SK-N-SH (cell line): ENCODE results near the gene CDCA3. TPM values are rescaled to one million over a fixed set of nuclear protein-coding genes. Genes with fewer than 3 reads are reported as not detected.
A peak's percentile ranks its signal among the peaks of the same experiment; 100 is the strongest.

Experiments used
- CTCF ChIA-PET: fragments of 300-600, 350-600 bp; formaldehyde crosslinking; extraction: SDS; loops from one replicate; lab custom pipeline; 2021; lab: Yijun Ruan, JAX
- POLR2A ChIA-PET: fragments of 350-600 bp; sonication (Branson Sonifier 250); formaldehyde crosslinking; extraction: SDS; loops from one replicate; lab custom pipeline; 2020; ENCODE audit warnings: antibody characterized with exemption, inconsistent platforms; lab: Yijun Ruan, JAX
- DNase-seq: peaks from one replicate; pipeline ENCODE4 v3.0.0; 2012
- H2AFZ ChIP-seq: fragments of 200-600 bp; sonication (generic); 2 replicates; pipeline ENCODE4 v1.8.1; 2016; ENCODE audit warnings: antibody characterized with exemption, mild to moderate bottlenecking, low read depth
- H3F3A ChIP-seq: fragments of 200-600 bp; sonication (generic); replicated peaks from 2 replicates; pipeline ENCODE3; 2016; ENCODE audit warnings: antibody characterized with exemption, mild to moderate bottlenecking; ENCODE audit not compliant: insufficient read depth
- H3K27ac ChIP-seq, 2 experiments: fragments of 200-500 bp in 1 of 2; fragments of 200-600 bp in 1 of 2; sonication (Bioruptor generic) in 1 of 2; sonication (generic), shearing (Covaris generic) in 1 of 2; 2 replicates each; pipeline versions ENCODE4 v1.5.1 to v1.6.1; 2014 to 2016; ENCODE audit warnings: low read depth in 2 of 2, inconsistent platforms in 1 of 2, low read length in 1 of 2, mild to moderate bottlenecking in 1 of 2, mixed read lengths in 1 of 2
- H3K27me3 ChIP-seq: fragments of 200-600 bp; sonication (generic), shearing (Covaris generic); 2 replicates; pipeline ENCODE4 v1.6.1; 2016; ENCODE audit warnings: mixed run types; ENCODE audit not compliant: insufficient read depth
- H3K36me3 ChIP-seq, 2 experiments: fragments of 200-500 bp in 1 of 2; fragments of 200-600 bp in 1 of 2; sonication (Bioruptor generic) in 1 of 2; sonication (generic) in 1 of 2; replicated peaks in 1 of 2; 2 replicates each; pipeline versions ENCODE3 to v1.5.1; 2014 to 2016; ENCODE audit warnings: low read length in 1 of 2, mild to moderate bottlenecking in 1 of 2; ENCODE audit not compliant: insufficient read depth in 2 of 2, control insufficient read depth in 1 of 2
- H3K4me1 ChIP-seq, 2 experiments: fragments of 200-500 bp in 1 of 2; fragments of 200-600 bp in 1 of 2; sonication (Bioruptor generic) in 1 of 2; sonication (generic), shearing (Covaris generic) in 1 of 2; 2 replicates each; pipeline versions ENCODE4 v1.5.1 to v1.6.1; 2014 to 2016; ENCODE audit warnings: low read depth in 1 of 2, low read length in 1 of 2, mixed run types in 1 of 2; ENCODE audit not compliant: insufficient read depth in 2 of 2, control insufficient read depth in 1 of 2
- H3K4me2 ChIP-seq: fragments of 200-600 bp; sonication (generic), shearing (Covaris generic); 2 replicates; pipeline ENCODE4 v1.6.1; 2017; ENCODE audit warnings: mixed run types
- H3K4me3 ChIP-seq, 2 experiments: fragments of 200-500 bp in 1 of 2; fragments of 200-600 bp in 1 of 2; sonication (Bioruptor generic) in 1 of 2; sonication (generic), shearing (Covaris generic) in 1 of 2; 2 replicates each; pipeline versions ENCODE4 v1.5.1 to v1.8.1; 2014 to 2016; ENCODE audit warnings: low read depth in 2 of 2, inconsistent platforms in 1 of 2, low read length in 1 of 2, mild to moderate bottlenecking in 1 of 2, mixed read lengths in 1 of 2, moderate library complexity in 1 of 2
- H3K79me2 ChIP-seq: fragments of 200-600 bp; sonication (generic); 2 replicates; pipeline ENCODE4 v1.8.1; 2017; ENCODE audit warnings: mild to moderate bottlenecking; ENCODE audit not compliant: insufficient read depth
- H3K9ac ChIP-seq: fragments of 200-600 bp; sonication (generic); 2 replicates; pipeline ENCODE4 v1.6.1; 2017; ENCODE audit warnings: mixed run types
- H3K9me2 ChIP-seq: fragments of 200-600 bp; sonication (generic); 2 replicates; pipeline ENCODE4 v1.6.1; 2017; ENCODE audit warnings: mixed run types
- H3K9me3 ChIP-seq: fragments of 200-600 bp; sonication (generic); 2 replicates; pipeline ENCODE4 v1.6.1; 2017; ENCODE audit warnings: mixed run types, mild to moderate bottlenecking, moderate library complexity
- H4K20me1 ChIP-seq: fragments of 200-600 bp; sonication (generic); 2 replicates; pipeline ENCODE4 v1.6.1; 2017; ENCODE audit warnings: mild to moderate bottlenecking, mixed run types; ENCODE audit not compliant: insufficient read depth
- CHD2 ChIP-seq: fragments of 150-350 bp; IDR thresholded peaks from 2 replicates; pipeline ENCODE4 v1.6.1; 2018; ENCODE audit warnings: low read length; ENCODE audit not compliant: partially characterized antibody
- ELF1 ChIP-seq: IDR thresholded peaks from 2 replicates; pipeline ENCODE4 v1.4.0; 2012
- EP300 ChIP-seq, 2 experiments: IDR thresholded peaks; 2 replicates each; pipeline versions ENCODE4 v1.4.0 to v1.6.1; 2012; ENCODE audit warnings: borderline replicate concordance in 1 of 2, low read depth in 1 of 2, low read length in 1 of 2
- EZH2phosphoT487 ChIP-seq: fragments of 200-600 bp; sonication (generic); IDR thresholded peaks from 2 replicates; pipeline ENCODE4 v1.6.1; 2017; ENCODE audit warnings: low read depth, mixed run types, mild to moderate bottlenecking, antibody characterized with exemption, moderate library complexity, borderline replicate concordance
- FOXJ3 ChIP-seq: sonication (generic); formaldehyde crosslinking; IDR thresholded peaks from 2 replicates; pipeline ENCODE4 v1.5.1; 2020; ENCODE audit warnings: mild to moderate bottlenecking, missing genetic modification reagents
- FOXM1 ChIP-seq: IDR thresholded peaks from 2 replicates; pipeline ENCODE4 v1.4.0; 2012; ENCODE audit warnings: low read depth, mild to moderate bottlenecking
- GABPA ChIP-seq: IDR thresholded peaks from 2 replicates; pipeline ENCODE4 v1.4.0; 2012; ENCODE audit warnings: low read depth, mild to moderate bottlenecking
- GATA2 ChIP-seq: sonication (generic); formaldehyde crosslinking; IDR thresholded peaks from 2 replicates; pipeline ENCODE4 v1.5.0; 2020; ENCODE audit warnings: mild to moderate bottlenecking, missing genetic modification reagents
- POLR2AphosphoS5 ChIP-seq: IDR thresholded peaks from 2 replicates; pipeline ENCODE4 v1.6.1; 2012; ENCODE audit warnings: low read depth, low read length
- REST ChIP-seq: IDR thresholded peaks from 2 replicates; pipeline ENCODE4 v1.6.1; 2012; ENCODE audit warnings: mild to moderate bottlenecking, low read depth, low read length, moderate library complexity
- RFX5 ChIP-seq: IDR thresholded peaks from 2 replicates; pipeline ENCODE4 v1.6.1; 2012; ENCODE audit warnings: mild to moderate bottlenecking, improper control_type of control experiment, low read length
- RXRA ChIP-seq: IDR thresholded peaks from 2 replicates; pipeline ENCODE4 v1.4.0; 2012; ENCODE audit warnings: low read depth, mild to moderate bottlenecking, borderline replicate concordance
- TAF1 ChIP-seq: IDR thresholded peaks from 2 replicates; pipeline ENCODE4 v1.6.1; 2012; ENCODE audit warnings: low read depth, mild to moderate bottlenecking, low read length, moderate library complexity, borderline replicate concordance
- TEAD4 ChIP-seq: IDR thresholded peaks from 2 replicates; pipeline ENCODE4 v1.4.0; 2012; ENCODE audit warnings: mild to moderate bottlenecking, borderline replicate concordance; ENCODE audit not compliant: insufficient read depth
- WGBS: methylation state at CpG from one replicate; pipeline ENCODE4 v1.1.6; 2017; ENCODE audit warnings: low lambda C conversion rate; 5-methylcytosine and 5-hydroxymethylcytosine counted together
- polyA plus RNA-seq, 3 experiments: library from polyadenylated mRNA; depleted of rRNA; stranded (reverse); fragments of >200 nt; gene quantifications; 2 replicates each; pipeline ENCODE4 v1.2.3, GENCODE V29; 2012
- TF ChIP-seq, protein P1 (sequence below): fragments of 200-600 bp; sonication (generic); IDR thresholded peaks from 2 replicates; pipeline ENCODE4 v1.6.1; 2017; ENCODE audit warnings: antibody characterized with exemption, mild to moderate bottlenecking, moderate library complexity
- TF ChIP-seq, protein P2 (sequence below): IDR thresholded peaks from 2 replicates; pipeline ENCODE4 v1.4.0; 2012; ENCODE audit warnings: low read depth, borderline replicate concordance
- TF ChIP-seq, protein P3 (sequence below): fragments of 150-350 bp; IDR thresholded peaks from 2 replicates; pipeline ENCODE4 v1.6.1; 2017; ENCODE audit warnings: antibody characterized with exemption, low read length, low read depth, borderline replicate concordance

The CDCA3 gene
- polyA plus RNA-seq, 1 of the 3 experiments (the other 2 are of a cell fraction), result 33.0 TPM

DNA sequence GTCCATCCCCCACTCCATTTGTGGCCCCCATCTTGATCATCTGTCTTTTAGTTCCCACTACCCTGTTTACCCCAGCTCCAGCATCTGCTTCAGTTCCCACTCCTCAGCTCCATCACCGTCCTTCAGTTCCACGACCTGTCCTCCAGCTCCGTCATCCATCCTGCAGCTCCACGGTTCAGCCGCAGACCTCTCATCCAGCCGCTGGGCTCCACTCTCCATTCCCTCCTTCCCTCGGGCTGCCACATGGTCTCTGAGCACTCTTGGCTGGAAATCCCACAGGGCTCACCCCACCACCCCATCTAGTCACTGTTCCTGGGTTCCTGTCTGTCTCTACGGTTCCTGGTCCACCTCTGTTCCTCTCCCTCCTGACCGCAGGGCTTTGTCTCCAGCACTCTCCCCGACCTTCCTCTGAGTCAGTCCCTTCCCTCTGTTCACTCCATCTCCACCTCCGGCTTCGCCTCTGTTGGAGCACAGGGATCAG lies 26.1 kb downstream of the CDCA3 start:
- Histone ChIP-seq H3K36me3 (no peaks in the 10 kb centered on the region), H4K20me1 (no peaks in the 10 kb centered on the region), H3K9me2 (no peaks in the 10 kb centered on the region), H3K9me3 (no peaks in the 10 kb centered on the region), H3K4me1 (peaks cover 24 to 61% of the 10 kb centered on the region in 2 experiments; a peak in 3 of 4 replicates), H3K4me3 (0 out of 4 replicates have a peak overlapping the region, but pooled peaks of 1 of the 2 experiments have one; percentile 50), H3K27ac (no peak overlapping the region; a peak in 1 of 4 replicates), H3K4me2 (peak overlapping the region; percentile 58; the same call in 1 of the 2 replicates), H3F3A (peaks cover 8% of the 10 kb centered on the region), H3K27me3 (no peaks in the 10 kb centered on the region), H3K9ac (no peak overlapping the region), H3K79me2 (peaks cover 19% of the 10 kb centered on the region), H2AFZ (no peak overlapping the region)
- no peak for DNase-seq
- WGBS, result 89% methylated on average over 12 of the region's 12 CpGs
- no peak for TF ChIP-seq GATA2 (CRISPR knock-in tag)
- no peak for TF ChIP-seq EP300 (IDR thresholded peaks at IDR 0.05; ENCODE audit: borderline replicate concordance in 1 of 2, low read depth in 1 of 2, low read length in 1 of 2)
- TF ChIP-seq RXRA, result no peak
- TF ChIP-seq RFX5, result no peak
- no peak for TF ChIP-seq FOXJ3
- TF ChIP-seq REST, result no peak
- POLR2A ChIA-PET, result interaction anchor here (1.5 to 7.0 kb wide), 2 partner anchors 27 to 71 kb away, joined by 4 to 46 read pairs; partner anchors contain the start of genes CDCA3, MLF2 and USP5
- CTCF ChIA-PET, result interaction anchor here (0.9 to 14.1 kb wide), 30 partner anchors 8 to 211 kb away, joined by 3 to 246 read pairs (median 8); partner anchors contain the start of genes CD4, CDCA3, GNB3 and LAG3

DNA sequence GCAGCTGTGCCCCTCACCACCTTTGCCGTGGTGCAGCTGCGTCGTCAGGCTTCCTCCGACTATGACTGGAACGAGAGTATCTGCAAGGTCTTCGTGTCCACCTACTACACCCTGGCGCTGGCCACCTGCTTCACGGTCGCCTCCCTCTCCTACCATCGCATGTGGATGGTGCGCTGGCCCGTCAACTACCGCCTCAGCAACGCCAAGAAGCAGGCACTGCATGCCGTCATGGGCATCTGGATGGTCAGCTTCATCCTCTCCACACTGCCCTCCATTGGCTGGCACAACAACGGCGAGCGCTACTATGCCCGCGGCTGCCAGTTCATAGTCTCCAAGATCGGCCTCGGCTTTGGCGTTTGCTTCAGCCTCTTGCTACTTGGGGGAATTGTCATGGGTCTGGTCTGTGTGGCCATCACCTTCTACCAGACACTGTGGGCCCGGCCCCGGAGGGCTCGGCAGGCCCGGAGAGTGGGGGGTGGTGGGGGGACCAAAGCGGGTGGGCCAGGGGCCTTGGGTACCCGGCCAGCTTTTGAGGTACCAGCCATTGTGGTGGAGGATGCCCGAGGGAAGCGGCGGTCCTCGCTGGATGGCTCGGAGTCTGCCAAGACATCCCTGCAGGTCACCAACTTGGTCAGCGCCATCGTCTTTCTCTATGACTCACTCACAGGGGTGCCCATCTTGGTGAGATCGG lies 26.9 kb downstream of the CDCA3 start:
- WGBS, result 95% methylated on average over 33 of the region's 37 CpGs
- Histone ChIP-seq H3K9ac (no peak overlapping the region), H2AFZ (no peak overlapping the region), H3K4me2 (no peak overlapping the region), H3F3A (peaks cover 8% of the 10 kb centered on the region), H3K27me3 (no peaks in the 10 kb centered on the region), H3K9me2 (no peaks in the 10 kb centered on the region), H3K4me3 (no peak overlapping the region), H3K9me3 (no peaks in the 10 kb centered on the region), H3K27ac (no peak overlapping the region), H4K20me1 (no peaks in the 10 kb centered on the region), H3K4me1 (peaks cover 24 to 64% of the 10 kb centered on the region in 2 experiments; a peak in 3 of 4 replicates), H3K79me2 (peaks cover 13% of the 10 kb centered on the region), H3K36me3 (no peaks in the 10 kb centered on the region)
- DNase-seq, result no peak
- ChIA-PET CTCF (interaction anchor here (1.0 to 14.1 kb wide), 21 partner anchors 7 to 154 kb away, joined by 3 to 246 read pairs (median 10); partner anchors contain the start of genes CD4, CDCA3, GNB3 and MLF2), POLR2A (interaction anchor here (1.3 to 7.0 kb wide), 2 partner anchors 48 to 71 kb away, joined by 3 to 46 read pairs; partner anchors contain the start of genes MLF2 and SPSB2)
- TF ChIP-seq ELF1 (no peak), TAF1 (no peak), GABPA (no peak), FOXM1 (no peak), TEAD4 (no peak), EZH2phosphoT487 (no peak), POLR2AphosphoS5 (no peak), FOXJ3 (no peak), CHD2 (no peak)
- TF ChIP-seq, protein P1, sequence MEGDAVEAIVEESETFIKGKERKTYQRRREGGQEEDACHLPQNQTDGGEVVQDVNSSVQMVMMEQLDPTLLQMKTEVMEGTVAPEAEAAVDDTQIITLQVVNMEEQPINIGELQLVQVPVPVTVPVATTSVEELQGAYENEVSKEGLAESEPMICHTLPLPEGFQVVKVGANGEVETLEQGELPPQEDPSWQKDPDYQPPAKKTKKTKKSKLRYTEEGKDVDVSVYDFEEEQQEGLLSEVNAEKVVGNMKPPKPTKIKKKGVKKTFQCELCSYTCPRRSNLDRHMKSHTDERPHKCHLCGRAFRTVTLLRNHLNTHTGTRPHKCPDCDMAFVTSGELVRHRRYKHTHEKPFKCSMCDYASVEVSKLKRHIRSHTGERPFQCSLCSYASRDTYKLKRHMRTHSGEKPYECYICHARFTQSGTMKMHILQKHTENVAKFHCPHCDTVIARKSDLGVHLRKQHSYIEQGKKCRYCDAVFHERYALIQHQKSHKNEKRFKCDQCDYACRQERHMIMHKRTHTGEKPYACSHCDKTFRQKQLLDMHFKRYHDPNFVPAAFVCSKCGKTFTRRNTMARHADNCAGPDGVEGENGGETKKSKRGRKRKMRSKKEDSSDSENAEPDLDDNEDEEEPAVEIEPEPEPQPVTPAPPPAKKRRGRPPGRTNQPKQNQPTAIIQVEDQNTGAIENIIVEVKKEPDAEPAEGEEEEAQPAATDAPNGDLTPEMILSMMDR, result no peak
- TF ChIP-seq, protein P2, sequence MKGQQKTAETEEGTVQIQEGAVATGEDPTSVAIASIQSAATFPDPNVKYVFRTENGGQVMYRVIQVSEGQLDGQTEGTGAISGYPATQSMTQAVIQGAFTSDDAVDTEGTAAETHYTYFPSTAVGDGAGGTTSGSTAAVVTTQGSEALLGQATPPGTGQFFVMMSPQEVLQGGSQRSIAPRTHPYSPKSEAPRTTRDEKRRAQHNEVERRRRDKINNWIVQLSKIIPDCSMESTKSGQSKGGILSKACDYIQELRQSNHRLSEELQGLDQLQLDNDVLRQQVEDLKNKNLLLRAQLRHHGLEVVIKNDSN, result no peak
- TF ChIP-seq, protein P3, sequence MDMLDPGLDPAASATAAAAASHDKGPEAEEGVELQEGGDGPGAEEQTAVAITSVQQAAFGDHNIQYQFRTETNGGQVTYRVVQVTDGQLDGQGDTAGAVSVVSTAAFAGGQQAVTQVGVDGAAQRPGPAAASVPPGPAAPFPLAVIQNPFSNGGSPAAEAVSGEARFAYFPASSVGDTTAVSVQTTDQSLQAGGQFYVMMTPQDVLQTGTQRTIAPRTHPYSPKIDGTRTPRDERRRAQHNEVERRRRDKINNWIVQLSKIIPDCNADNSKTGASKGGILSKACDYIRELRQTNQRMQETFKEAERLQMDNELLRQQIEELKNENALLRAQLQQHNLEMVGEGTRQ, result no peak
